Measurements from ENCODE around the gene NTSR2. TPM values are rescaled to one million over a fixed set of nuclear protein-coding genes. Genes with fewer than 3 reads are reported as not detected.

The NTSR2 gene
- total and polyA plus RNA-seq, 2 donors (not counting 3 experiments of a cell fraction or from before 2014, with no cell fraction given) = not detected

- H3K9me1 ChIP-seq (replicated peaks; ENCODE audit: control insufficient read depth, extremely low read depth, insufficient read depth, low read length) = no peaks in the 10 kb centered on the region
- H3K36me3 ChIP-seq (ENCODE audit: control insufficient read depth in 2 of 2, extremely low read depth in 1 of 2, insufficient read depth in 2 of 2, low read length in 2 of 2) = no peaks in the 10 kb centered on the region
- BruUV-seq (replicated peaks) = no TSS peak
- no peaks in the 10 kb centered on the region for H3K79me2 ChIP-seq (ENCODE audit: control insufficient read depth, insufficient read depth, low read length)
- H2AFZ ChIP-seq (ENCODE audit: low read depth, low read length) = no peak overlapping the region
- no peaks in the 10 kb centered on the region for H4K20me1 ChIP-seq (replicated peaks; ENCODE audit: control insufficient read depth, extremely low read depth, insufficient read depth, low read length)
- TF ChIP-seq POLR2AphosphoS5 (IDR thresholded peaks at IDR 0.05; ENCODE audit: insufficient read depth, low read depth, low read length) = no peak
- no peak for TF ChIP-seq MAX (IDR thresholded peaks at IDR 0.05; ENCODE audit: insufficient read depth, insufficient read length)
- TF ChIP-seq GATA2 (IDR thresholded peaks at IDR 0.05; ENCODE audit: insufficient read depth, insufficient read length, low read depth, low read length) = no peak
- no peak for TF ChIP-seq FOS (IDR thresholded peaks at IDR 0.05; ENCODE audit: borderline replicate concordance, insufficient read depth, low read length)
- no peak for TF ChIP-seq EZH2 (IDR thresholded peaks at IDR 0.05; ENCODE audit: borderline replicate concordance, low read depth, low read length, severe bottlenecking)
- no peak for TF ChIP-seq MYC (IDR thresholded peaks at IDR 0.05; ENCODE audit: low read depth, low read length)
- no peak for TF ChIP-seq CTCF (IDR thresholded peaks at IDR 0.05; ENCODE audit: extremely low read depth in 1 of 2, insufficient read depth in 1 of 2, low read depth in 1 of 2, low read length in 2 of 2)
- no peak for TF ChIP-seq POLR2A (IDR thresholded peaks at IDR 0.05; ENCODE audit: low read depth, low read length)
- CTCF ChIA-PET = interaction anchor here (1.0 kb wide), 1 partner anchor 37 kb away, joined by 3 read pairs; no protein-coding TSS in a partner anchor
- no peak overlapping the region for H3K4me3 ChIP-seq (replicated peaks in 1 of 3; ENCODE audit: insufficient read depth in 1 of 3, low read depth in 1 of 3, low read length in 3 of 3)
- DNase-seq (ENCODE audit: low read depth, low spot score) (no peak), FAIRE-seq (no peak)
- intact Hi-C loops (cut with micrococcal nuclease) = no loop called here
- H3K4me2 ChIP-seq (ENCODE audit: insufficient read depth, low read length) = no peak overlapping the region
- no peak overlapping the region for H3K27ac ChIP-seq (ENCODE audit: insufficient read depth, low read depth, low read length)
- no peaks in the 10 kb centered on the region for H3K4me1 ChIP-seq (ENCODE audit: control insufficient read depth, extremely low read depth, insufficient read depth, low read length)
- H3K9me3 ChIP-seq (replicated peaks; ENCODE audit: control insufficient read depth, insufficient read depth, low read length) = no peaks in the 10 kb centered on the region
- dilution Hi-C loops (cut with MboI; ENCODE audit: extremely low pct_ligation_motif_present, low sequenced_read_pairs) = no loop called here
- POLR2A ChIA-PET = no interaction called here
- no peaks in the 10 kb centered on the region for H3K27me3 ChIP-seq (ENCODE audit: control insufficient read depth in 2 of 2, insufficient read depth in 2 of 2, low read length in 2 of 2)
- no peak overlapping the region for H3K9ac ChIP-seq (replicated peaks; ENCODE audit: extremely low read depth, insufficient read depth, low read length)
Observed at GRCh38 chr2:11621410-11621809, 48.6 kb downstream of the NTSR2 start.
